B cell (primary cell): ENCODE measurements around the gene GCNT2. TPM values are rescaled to one million over a fixed set of nuclear protein-coding genes. Genes with fewer than 3 reads are reported as not detected.

Source experiments
- ATAC-seq: fragments of 200-7000 bp; cut with Tn5 transposase; one replicate; pipeline ENCODE4 v1.10.0; 2021; ENCODE audit warnings: low read depth, mild to moderate bottlenecking, moderate number of reproducible peaks, moderate library complexity
- CTCF ChIA-PET: fragments of 350-600 bp; sonication (Branson Sonifier 250); formaldehyde crosslinking; loops from one replicate; lab custom pipeline; 2021; ENCODE audit warnings: antibody characterized with exemption, inconsistent platforms; lab: Charles Lee
- POLR2A ChIA-PET: fragments of 350-600 bp; sonication (Branson Sonifier 250); formaldehyde crosslinking; loops from one replicate; lab custom pipeline; 2021; ENCODE audit warnings: antibody characterized with exemption; lab: Charles Lee
- DNase-seq: peaks from one replicate; pipeline ENCODE4 v3.0.0; 2013
- H2AFZ ChIP-seq: 2 replicates; pipeline ENCODE4 v1.6.1; 2012; ENCODE audit warnings: mild to moderate bottlenecking, low read depth, low read length; ENCODE audit not compliant: insufficient read depth, poor library complexity, severe bottlenecking
- H3K27ac ChIP-seq, 2 donors: 1 replicate in 1 of 2; 2 replicates in 1 of 2; pipeline ENCODE4 v1.5.1; 2012 to 2013; ENCODE audit warnings: low read length in 2 of 2, mild to moderate bottlenecking in 2 of 2, moderate library complexity in 1 of 2
- H3K27me3 ChIP-seq, 4 experiments: fragments of 200-600 bp in 1 of 4; sonication (generic) in 1 of 4; replicated peaks in 1 of 4; 1 replicate in 2 of 4; 2 replicates in 2 of 4; pipeline versions ENCODE4 v1.6.1 to v1.7.0; 2013 to 2016; ENCODE audit warnings: low read length in 3 of 4, mild to moderate bottlenecking in 2 of 4, mixed read lengths in 1 of 4, moderate library complexity in 1 of 4; ENCODE audit not compliant: insufficient read depth in 4 of 4, control insufficient read depth in 3 of 4; ENCODE audit errors: control extremely low read depth in 1 of 4
- H3K36me3 ChIP-seq, 2 experiments: replicated peaks in 1 of 2; 1 replicate in 1 of 2; 2 replicates in 1 of 2; pipeline versions ENCODE4 v1.6.1 to v1.7.1; 2013; ENCODE audit warnings: low read length in 1 of 2; ENCODE audit not compliant: insufficient read depth in 2 of 2, control insufficient read depth in 1 of 2; ENCODE audit errors: control extremely low read depth in 1 of 2, extremely low read depth in 1 of 2
- H3K4me1 ChIP-seq, 2 donors: fragments of 200-600 bp in 1 of 2; sonication (generic) in 1 of 2; 1 replicate in 1 of 2; 2 replicates in 1 of 2; pipeline versions ENCODE4 v1.5.1 to v1.6.1; 2013 to 2017; ENCODE audit warnings: low read length in 2 of 2; ENCODE audit not compliant: control insufficient read depth in 2 of 2, insufficient read depth in 2 of 2
- H3K4me2 ChIP-seq: replicated peaks from 2 replicates; pipeline ENCODE3; 2012; ENCODE audit warnings: mild to moderate bottlenecking, low read depth, low read length; ENCODE audit not compliant: poor library complexity, severe bottlenecking
- H3K4me3 ChIP-seq, 5 experiments: fragments of 200-600 bp in 1 of 5; sonication (generic) in 1 of 5; 1 replicate in 3 of 5; 2 replicates in 2 of 5; pipeline versions ENCODE4 v1.5.1 to v1.7.0; 2011 to 2016; ENCODE audit warnings: low read length in 4 of 5, mild to moderate bottlenecking in 4 of 5, low read depth in 2 of 5, control low read depth in 1 of 5, moderate library complexity in 1 of 5; ENCODE audit not compliant: insufficient read depth in 1 of 5; ENCODE audit errors: control extremely low read depth in 1 of 5, extremely low read depth in 1 of 5
- H3K79me2 ChIP-seq: fragments of 200-600 bp; sonication (generic); one replicate; pipeline ENCODE4 v1.6.0; 2016; ENCODE audit warnings: low read length; ENCODE audit not compliant: control insufficient read depth, insufficient read depth
- H3K9ac ChIP-seq: fragments of 200-600 bp; sonication (generic); 2 replicates; pipeline ENCODE4 v1.6.1; 2017; ENCODE audit warnings: mild to moderate bottlenecking, low read length, moderate library complexity
- H3K9me3 ChIP-seq, 3 donors: one replicate each; pipeline versions ENCODE4 v1.6.1 to v1.7.1; 2013; ENCODE audit warnings: low read length in 2 of 3; ENCODE audit not compliant: control insufficient read depth in 2 of 3, insufficient read depth in 1 of 3; ENCODE audit errors: control extremely low read depth in 1 of 3
- H4K20me1 ChIP-seq: 2 replicates; pipeline ENCODE4 v1.6.0; 2012; ENCODE audit warnings: mild to moderate bottlenecking, low read length; ENCODE audit not compliant: insufficient read depth, control insufficient read depth, poor library complexity, severe bottlenecking
- H3K27ac Mint-ChIP-seq: one replicate; pipeline ENCODE4 v1.8.0; 2021; ENCODE audit warnings: mixed read lengths
- H3K27me3 Mint-ChIP-seq: one replicate; pipeline ENCODE4 v1.8.0; 2021; ENCODE audit warnings: mixed read lengths
- H3K4me1 Mint-ChIP-seq: one replicate; pipeline ENCODE4 v1.8.0; 2021; ENCODE audit warnings: mixed read lengths
- H3K4me3 Mint-ChIP-seq: one replicate; pipeline ENCODE4 v1.8.0; 2021; ENCODE audit warnings: mixed read lengths
- H3K9me3 Mint-ChIP-seq: one replicate; pipeline ENCODE4 v1.8.0; 2022; ENCODE audit warnings: mixed read lengths; ENCODE audit not compliant: insufficient read depth
- EZH2 ChIP-seq: IDR thresholded peaks from 2 replicates; pipeline ENCODE4 v1.6.1; 2012; ENCODE audit warnings: borderline replicate concordance, low read depth, mild to moderate bottlenecking, moderate library complexity, low read length; ENCODE audit not compliant: insufficient read depth, poor library complexity, severe bottlenecking
- WGBS: methylation state at CpG from one replicate; pipeline ENCODE4 v1.1.5; 2013; ENCODE audit warnings: missing lambda C conversion rate; ENCODE audit not compliant: insufficient coverage; 5-methylcytosine and 5-hydroxymethylcytosine counted together
- intact Hi-C: fragments of 100-400 bp; cut with micrococcal nuclease; formaldehyde crosslinking; loops from one replicate; pipeline ENCODE4 v1.10.0; 2022
- polyA plus RNA-seq: library from polyadenylated mRNA; depleted of rRNA; stranded (reverse); fragments of >200 nt; gene quantifications from 2 replicates; pipeline ENCODE4 v1.2.3, GENCODE V29; 2012
- total RNA-seq, 2 donors: library from RNA; stranded (reverse); fragments of 120-200 nt in 1 of 2; gene quantifications; 1 replicate in 1 of 2; 2 replicates in 1 of 2; pipeline versions ENCODE4 v1.2.3 to v1.2.4, GENCODE V29; 2013 to 2022
- TF ChIP-seq, protein P1 (sequence below): fragments of 200-600 bp; IDR thresholded peaks from one replicate; pipeline ENCODE4 v1.8.0; 2022; ENCODE audit warnings: antibody characterized with exemption, mild to moderate bottlenecking

GCNT2 gene
- total and polyA plus RNA-seq, 2 donors (not counting 1 experiment from before 2014, with no cell fraction given) = 6.8 to 32.1 TPM

DNA sequence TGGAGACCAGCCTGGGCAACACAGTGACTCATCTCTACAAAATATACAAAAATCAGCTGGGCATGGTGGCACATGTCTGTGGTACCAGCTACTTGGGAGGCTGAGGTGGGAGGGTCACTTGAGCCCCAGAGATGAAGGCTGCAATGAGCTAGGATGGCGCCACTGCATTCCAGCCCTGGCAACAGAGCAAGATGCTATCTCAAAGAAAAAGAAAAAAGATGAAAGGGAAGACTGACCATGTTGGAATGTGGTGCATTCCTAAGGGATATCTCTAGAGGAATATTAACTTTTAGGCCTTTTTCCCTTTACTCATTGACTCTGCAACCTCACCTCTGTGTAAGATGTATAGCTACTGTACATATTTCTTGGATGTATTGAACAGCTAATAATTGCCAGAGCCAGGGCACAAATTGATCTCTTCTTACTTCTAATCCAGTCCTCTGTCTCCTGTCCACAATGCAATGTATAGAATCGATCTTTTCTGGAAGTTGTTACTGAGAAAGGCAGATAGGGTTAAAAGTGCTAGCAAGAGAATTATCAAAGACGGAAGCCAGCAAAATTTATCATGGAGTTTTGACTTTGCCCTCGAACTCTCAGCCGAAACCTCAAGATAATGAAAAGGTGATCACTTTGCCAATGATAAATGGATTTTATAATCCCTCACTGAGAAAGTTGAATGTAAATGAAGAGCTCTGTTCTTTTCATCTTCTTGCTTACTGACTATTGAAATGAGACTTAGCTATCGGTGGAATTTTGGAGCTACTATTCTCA, 46.3 kb downstream of the GCNT2 start:
- Histone ChIP-seq H3K9me3 (no peaks in the 10 kb centered on the region), H3K27me3 (no peaks in the 10 kb centered on the region), H4K20me1 (peaks cover 43% of the 10 kb centered on the region), H3K36me3 (no peaks in the 10 kb centered on the region), H3K4me1 (no peaks in the 10 kb centered on the region), H3K9ac (no peak overlapping the region), H3K4me2 (no peak overlapping the region), H3K4me3 (no peak overlapping the region), H3K27ac (no peak overlapping the region), H3K79me2 (peaks cover 43% of the 10 kb centered on the region), H2AFZ (no peak overlapping the region)
- Mint-ChIP-seq H3K4me1 (peaks cover 22% of the 10 kb centered on the region), H3K9me3 (no peaks in the 10 kb centered on the region), H3K27me3 (no peaks in the 10 kb centered on the region), H3K4me3 (no peak overlapping the region), H3K27ac (no peak overlapping the region)
- WGBS = 93% methylated on average over 2 of the region's 6 CpGs
- CTCF ChIA-PET = no interaction called here
- intact Hi-C loops = no loop called here
- ATAC-seq (no peak), DNase-seq (no peak)
- TF ChIP-seq EZH2 = no peak
- TF ChIP-seq, protein P1, sequence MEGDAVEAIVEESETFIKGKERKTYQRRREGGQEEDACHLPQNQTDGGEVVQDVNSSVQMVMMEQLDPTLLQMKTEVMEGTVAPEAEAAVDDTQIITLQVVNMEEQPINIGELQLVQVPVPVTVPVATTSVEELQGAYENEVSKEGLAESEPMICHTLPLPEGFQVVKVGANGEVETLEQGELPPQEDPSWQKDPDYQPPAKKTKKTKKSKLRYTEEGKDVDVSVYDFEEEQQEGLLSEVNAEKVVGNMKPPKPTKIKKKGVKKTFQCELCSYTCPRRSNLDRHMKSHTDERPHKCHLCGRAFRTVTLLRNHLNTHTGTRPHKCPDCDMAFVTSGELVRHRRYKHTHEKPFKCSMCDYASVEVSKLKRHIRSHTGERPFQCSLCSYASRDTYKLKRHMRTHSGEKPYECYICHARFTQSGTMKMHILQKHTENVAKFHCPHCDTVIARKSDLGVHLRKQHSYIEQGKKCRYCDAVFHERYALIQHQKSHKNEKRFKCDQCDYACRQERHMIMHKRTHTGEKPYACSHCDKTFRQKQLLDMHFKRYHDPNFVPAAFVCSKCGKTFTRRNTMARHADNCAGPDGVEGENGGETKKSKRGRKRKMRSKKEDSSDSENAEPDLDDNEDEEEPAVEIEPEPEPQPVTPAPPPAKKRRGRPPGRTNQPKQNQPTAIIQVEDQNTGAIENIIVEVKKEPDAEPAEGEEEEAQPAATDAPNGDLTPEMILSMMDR = no peak
- POLR2A ChIA-PET = no interaction called here

DNA sequence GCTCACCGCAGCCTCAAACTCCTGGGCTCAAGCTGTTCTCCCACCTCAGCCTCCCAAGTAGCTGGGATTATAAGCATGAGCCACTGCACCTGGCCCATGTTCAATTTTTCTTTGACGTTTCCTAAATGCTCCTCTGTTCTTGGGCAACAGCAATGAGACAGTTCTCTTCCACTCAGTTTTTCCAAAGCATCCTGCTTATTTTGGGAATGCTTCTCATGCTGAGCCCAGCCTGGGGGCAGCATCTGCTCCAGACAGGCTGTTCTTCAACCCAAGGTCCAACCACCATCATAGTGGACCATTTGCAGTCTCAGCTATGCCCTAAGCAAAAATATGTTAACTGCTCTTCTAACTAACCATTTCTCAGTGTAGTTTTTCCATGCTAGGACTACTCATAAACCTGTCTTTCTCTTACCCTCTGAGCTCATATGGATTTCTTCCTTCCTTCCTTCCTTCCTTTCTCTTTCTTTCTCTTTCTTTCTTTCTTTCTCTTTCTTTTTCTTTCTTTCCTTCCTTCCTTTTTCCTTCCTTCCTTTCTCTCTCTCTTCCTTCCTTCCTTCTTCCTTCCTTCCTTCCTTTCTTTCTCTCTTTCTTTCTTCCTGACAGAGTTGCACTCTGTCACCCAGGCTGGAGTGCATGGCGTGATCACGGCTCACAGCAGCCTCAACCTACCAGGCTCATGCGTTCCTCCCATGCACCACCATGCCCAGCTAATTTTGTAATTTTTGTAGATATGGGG, 48.4 kb downstream of the GCNT2 start:
- no peak overlapping the region for H3K27ac Mint-ChIP-seq
- H3K4me1 Mint-ChIP-seq = peaks cover 22% of the 10 kb centered on the region
- DNase-seq (no peak), ATAC-seq (no peak)
- Histone ChIP-seq H2AFZ (no peak overlapping the region), H3K36me3 (peaks cover 0 to 3% of the 10 kb centered on the region in 2 experiments), H3K9ac (no peak overlapping the region), H4K20me1 (peaks cover 41% of the 10 kb centered on the region), H3K4me3 (no peak overlapping the region), H3K79me2 (peaks cover 32% of the 10 kb centered on the region), H3K27ac (no peak overlapping the region), H3K27me3 (no peaks in the 10 kb centered on the region), H3K9me3 (no peaks in the 10 kb centered on the region), H3K4me1 (no peaks in the 10 kb centered on the region), H3K4me2 (no peak overlapping the region)
- POLR2A ChIA-PET = no interaction called here
- no peak for TF ChIP-seq EZH2
- TF ChIP-seq, protein P1 = no peak
- intact Hi-C loops = no loop called here
- CTCF ChIA-PET = interaction anchor here (1.6 kb wide), 1 partner anchor 58 kb away, joined by 3 read pairs; no protein-coding TSS in a partner anchor
- 100% methylated on average over 3 of the region's 5 CpGs for WGBS
- H3K27me3 Mint-ChIP-seq = no peaks in the 10 kb centered on the region
- no peak overlapping the region for H3K4me3 Mint-ChIP-seq
- no peaks in the 10 kb centered on the region for H3K9me3 Mint-ChIP-seq
